Nucleus accumbens (tissue), 56 donors: ENCODE data around the gene MIB1.
"Not testable (repeated sequence)": the region's sequence is repeated elsewhere in the genome, so short reads cannot be mapped to it uniquely, and the experiment has no call there.

Experiments
- DNase-seq, 56 donors: peaks; one replicate each; lab custom pipeline; 2025; lab: John Stamatoyannopoulos, UW

Gene MIB1

DNA sequence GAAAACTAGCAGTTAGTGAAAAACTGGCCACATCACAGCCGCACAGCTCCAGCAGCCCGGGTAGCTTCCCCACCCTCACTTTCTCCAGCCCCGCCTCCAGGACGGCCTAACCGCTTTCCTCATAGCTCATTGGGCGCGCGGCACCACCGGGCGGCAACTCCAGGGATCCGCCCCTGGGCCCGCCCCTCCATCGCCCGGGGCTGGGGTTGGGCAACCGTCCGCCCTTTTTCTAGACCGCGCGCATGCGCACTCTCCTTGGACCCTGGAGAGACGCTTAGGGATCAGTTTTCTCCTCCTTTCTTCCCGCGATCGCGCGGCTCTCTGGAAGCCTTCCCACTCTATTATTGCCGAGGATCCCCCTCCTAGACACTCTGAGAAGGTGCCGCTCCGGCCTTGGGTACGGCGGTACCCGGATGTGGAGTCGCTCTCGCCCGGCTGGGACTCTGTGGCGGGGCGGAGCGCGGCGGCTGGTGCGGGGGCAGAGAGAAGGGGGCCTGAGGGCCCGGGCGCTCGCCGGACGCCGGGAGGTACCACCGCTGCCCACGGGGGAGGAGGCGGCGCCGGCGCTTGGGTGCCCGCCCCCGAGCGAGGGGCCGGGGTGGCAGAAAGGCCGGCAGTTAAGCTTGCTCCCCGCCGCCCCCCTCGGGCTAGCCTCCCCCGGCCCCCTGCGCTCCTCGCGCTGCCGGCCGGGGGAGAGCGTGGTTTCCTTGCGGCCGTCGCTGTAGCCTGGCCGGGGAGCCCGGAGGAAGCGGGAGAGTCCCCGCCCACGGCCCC, at the start of gene MIB1:
Gene MIB1 (plus strand): TSS at position 255 of the 774 bp plus-strand sequence. CDS start 792 bp downstream, outside the sequence.
- peak; percentile 71 to 100 (median 98) for DNase-seq

DNA sequence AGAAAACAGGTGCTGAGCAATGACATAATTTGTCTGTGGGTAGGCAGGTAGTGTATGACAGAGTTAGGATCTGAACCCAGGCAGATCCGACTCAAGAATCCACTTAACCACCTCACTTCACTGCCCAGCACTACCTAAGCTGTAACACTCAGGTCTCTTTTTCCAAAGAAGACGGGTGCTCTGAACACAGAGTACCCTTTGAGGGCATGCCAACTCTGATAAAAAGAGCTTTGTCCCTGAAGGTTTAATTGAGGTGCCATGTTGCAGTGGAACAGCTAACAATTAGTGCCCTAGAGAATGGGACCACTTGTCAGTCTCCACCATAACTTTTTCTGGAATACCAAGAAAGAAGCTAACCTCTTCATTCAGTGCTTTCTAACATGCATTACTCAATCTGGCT, 47.3 kb upstream of the MIB1 start:
- DNase-seq: no peak

DNA sequence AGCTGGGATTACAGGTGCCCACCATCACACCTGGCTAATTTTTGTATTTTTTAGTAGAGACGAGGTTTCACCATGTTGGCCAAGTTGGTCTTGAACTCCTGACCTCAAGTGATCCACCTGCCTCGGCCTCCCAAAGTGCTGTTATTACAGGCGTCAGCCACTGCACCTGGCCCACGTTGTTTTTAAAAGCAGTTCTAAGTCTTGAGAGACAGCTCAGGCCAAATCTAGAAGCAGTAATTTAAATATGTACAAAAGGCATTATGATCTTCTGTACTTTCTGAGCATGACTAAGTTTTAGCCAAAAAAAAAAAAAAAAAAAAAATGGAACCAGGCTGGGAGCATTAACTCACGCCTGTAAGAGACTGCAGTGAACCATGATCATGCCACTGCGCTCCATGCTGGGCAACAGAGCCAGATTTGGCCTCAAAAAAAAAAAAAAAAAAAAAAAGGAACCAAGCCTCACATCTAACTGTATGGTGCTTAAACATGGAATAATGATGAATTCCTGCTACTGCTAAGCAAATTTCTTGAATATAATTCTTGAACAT, 40.0 kb upstream of the MIB1 start:
- DNase-seq: no peak

DNA sequence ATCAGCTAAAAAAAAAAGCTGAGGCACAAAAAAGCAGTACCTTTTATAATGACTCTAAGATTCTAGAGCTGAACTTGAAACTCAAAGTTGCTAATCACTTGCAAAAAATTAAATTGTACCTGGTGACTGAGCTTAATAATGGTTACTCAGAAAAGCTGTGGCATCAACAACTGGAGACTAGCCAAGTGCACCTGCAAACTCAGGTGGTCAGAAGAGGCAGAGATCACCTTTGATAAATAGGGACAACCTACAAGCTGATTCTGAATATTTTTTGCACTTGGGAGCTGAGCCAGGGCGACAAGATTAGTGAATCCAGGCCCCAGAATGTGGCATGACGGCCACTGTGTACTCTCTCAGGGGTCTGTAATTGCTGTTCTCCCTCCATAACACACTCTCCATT, 39.0 kb upstream of the MIB1 start:
- DNase-seq: no peak

DNA sequence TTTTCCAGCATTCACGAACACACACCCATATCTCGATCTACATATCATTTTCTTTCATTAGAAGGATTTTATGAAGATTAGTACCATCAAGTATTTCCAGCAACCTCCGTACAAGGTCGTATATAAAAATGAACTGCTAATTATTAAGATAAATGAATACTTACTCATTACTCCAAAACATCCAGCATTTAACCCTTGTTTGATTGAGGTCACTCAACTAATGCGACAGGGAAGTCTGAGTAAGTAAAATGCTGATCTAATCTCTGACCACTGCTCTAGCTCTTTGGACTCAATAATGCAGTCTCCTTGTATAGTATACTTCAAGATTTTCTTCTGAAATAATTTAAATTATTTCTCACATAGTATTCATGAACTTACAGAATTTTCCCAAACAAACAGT, 38.0 kb upstream of the MIB1 start:
- DNase-seq: no peak

DNA sequence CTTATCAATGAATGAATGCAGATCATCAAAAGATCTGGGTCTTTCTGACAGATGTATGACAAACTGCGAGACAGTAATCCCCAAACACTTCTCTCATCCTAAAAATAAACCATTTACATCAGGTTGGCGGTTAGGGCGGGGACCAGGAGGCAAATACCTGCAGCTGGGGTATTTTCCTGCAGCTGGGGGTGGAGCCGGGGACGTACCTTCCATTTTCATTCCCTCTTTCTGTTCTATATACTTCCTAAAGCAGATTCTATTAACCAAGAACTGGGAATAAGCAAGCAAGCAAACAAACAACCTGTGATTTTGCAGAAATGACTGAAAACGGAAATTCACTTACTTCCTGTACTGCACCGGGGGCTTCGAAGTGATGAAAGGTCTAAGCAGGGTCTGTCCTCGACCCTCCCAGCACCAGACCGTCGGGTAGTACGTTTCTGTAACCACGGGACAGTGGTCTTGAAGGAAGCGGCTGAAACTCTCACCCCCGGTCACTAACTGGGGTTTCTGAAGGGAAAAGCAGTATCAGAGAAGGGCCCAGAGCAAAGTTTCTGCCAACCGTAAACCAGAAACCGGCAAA, 37.3 kb upstream of the MIB1 start:
- DNase-seq: peak in 5 of 56 donors; percentile 3 to 26 (median 8)

DNA sequence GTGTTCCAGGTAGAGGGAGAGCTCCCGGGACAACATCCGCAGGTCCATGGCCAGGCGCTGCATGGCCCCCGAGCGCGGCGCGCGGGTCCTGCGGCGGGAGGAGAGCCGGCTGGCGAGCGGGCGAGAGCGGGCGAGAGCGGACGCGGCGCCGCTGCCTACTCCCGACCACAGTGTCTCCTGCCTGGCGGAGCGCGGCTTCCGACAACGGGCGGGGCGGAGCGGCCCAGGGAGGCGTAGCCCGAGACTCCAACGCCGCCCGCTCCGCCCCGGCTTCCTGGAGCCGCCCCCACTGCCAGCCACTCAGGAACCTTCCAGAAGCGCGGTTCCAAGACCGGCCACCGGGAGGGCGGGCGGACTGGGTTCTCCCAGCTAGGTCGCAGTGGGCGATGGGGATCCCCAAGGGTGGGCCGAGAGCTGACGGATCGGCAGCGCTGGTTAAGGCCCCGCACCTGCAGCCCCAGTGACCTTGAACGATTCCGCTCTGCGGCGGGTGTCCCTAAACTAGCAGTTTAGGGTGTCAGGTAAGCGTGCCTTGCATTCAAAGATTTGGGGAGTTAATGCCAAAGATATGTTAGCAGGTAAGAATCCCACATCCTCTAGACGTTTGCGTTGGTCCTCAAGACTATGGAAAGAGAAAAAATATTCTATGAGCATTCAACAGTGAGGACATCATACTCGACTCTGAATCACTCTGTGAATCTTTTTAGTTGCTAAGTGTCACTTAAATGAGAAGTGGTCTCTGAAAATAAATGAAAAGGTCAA, 35.8 kb upstream of the MIB1 start, which contains the start of gene ABHD3:
Gene ABHD3 (minus strand): TSS at position 172 of the 762 bp plus-strand sequence. CDS start 109 bp downstream, at position 63.
- DNase-seq: peak; percentile 6 to 93 (median 85)

DNA sequence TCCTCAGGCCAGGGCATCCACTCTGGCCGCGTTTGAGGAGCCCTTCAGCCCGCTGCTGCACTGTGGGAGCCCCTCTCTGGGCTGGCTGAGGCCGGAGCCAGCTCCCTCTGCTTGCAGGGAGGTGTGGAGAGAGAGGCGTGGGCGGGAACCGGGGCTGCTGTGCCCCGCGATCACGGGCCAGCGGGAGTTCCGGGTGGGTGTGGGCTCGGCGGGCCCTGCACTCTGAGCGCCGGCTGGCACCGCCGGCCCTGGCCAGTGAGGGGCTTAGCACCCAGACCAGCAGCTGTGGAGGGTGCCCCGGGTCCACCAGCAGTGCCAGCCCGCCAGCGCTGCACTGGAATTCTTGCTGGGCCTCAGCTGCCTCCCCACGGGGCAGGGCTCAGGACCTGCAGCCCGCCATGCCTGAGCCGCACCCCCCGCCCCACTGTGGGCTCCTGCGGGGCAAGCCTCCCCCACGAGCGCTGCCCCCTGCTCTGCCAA, 34.2 kb upstream of the MIB1 start:
- DNase-seq: no peak

DNA sequence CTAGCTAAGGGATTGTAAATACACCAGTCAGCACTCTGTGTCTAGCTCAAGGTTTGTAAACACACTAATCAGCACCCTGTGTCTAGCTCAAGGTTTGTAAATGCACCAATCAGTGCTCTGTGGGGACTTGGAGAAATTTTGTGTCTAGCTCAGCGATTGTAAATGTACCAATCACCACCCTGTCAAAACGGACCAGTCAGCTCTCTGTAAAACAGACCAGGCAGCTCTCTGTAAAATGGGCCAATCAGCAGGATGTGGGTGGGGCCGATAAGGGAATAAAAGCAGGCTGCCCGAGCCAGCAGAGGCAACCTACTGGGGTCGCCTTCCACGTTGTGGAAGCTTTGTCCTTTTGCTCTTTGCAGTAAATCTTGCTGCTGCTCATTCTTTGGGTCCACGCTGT, 33.5 kb upstream of the MIB1 start:
- not testable (repeated sequence) for DNase-seq

DNA sequence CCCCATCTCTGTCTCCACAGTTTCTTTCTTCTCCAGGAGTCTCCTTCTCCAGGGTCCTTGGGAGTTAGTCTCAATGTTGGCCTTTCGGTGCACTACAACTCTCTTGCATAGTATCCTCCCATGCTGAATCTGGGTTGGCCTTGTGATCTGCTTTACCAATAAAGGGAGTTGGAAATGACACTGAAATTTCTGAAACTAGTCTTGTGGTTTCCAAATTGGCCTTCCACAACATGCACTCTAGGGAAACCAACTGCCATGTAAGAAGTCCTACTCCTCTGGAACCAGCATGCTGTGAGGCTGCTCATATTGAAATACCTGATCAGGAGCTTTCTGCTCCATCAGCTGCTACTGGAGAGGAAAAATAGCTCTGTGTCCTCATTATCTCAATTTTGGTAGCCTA, 26.1 kb upstream of the MIB1 start:
- no peak for DNase-seq

DNA sequence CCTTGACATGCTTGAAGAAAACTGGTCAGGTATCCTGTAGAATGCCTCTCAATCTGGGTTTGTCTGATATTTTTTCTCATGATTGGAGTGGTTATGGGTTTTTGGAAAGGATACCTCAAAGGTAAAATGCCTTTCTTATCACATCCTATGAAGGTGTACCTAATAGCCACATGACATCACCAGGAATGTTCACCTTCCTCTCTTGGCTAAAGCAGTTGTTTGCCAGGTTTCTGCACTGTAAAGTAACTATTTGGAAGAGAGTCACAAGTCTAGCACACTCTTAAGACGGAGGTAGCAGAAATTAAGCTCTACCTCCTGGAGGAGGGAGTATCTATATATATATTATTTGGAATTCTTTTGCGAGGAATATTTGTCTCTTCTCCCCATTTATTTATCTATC, 17.9 kb upstream of the MIB1 start:
- no peak for DNase-seq

DNA sequence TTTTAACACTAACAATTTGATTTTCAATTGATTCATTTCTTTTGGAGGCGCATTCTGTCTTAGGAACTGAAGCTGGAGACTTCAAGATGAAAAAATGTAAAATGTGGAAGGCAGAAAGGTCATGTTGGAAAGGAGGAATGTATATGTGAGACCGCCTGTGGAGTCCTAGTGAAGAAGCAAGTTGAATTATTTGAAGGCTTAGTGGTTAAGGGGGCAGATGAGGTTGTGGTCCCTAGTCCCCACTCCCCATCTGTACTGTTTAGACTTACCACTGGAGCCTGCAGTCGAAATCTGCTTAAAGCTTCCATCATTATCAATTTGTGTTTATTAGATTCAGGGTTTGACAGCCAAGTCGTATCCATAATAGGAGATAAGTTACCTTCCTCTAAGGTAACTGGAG, 15.4 kb upstream of the MIB1 start:
- no peak for DNase-seq

DNA sequence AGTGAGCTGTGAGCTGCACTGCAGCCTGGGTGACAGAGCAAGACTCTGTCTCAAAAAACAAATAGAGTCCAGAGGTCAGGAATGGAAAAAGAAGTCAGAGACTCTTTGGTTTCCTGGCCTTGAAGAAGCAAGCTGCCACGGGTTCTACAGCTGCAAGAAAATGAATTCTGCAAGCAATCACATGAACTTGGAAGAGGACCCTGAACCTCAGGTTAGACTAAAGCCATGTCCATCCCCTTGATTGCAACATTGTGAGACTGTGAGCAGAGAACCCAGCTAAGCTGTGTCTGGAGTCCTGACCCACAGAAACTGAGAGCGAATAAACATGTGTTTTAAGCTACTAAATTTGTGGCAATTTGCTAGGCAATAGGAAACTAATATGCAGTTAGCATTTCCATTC, 12.9 kb upstream of the MIB1 start:
- no peak for DNase-seq

DNA sequence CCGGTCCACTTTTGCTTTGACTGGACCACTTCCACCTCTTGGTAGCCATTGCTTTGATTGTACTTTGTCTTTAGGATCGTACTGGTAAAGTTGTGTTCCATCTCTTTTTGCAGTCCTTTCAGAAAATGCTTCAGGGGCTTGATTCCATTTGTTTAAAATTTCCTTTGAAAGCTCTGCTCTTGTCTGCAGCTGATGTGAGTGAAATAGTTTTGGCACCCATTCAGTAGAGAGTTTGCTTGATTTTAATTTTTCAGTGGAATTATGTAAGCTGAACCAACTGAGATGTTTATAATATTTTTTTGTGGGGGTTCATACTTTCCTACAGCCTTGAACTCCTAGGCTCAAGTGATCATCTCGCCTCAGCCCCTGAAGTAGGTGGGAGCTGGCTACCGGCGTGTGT, 7.6 kb upstream of the MIB1 start:
- no peak for DNase-seq

DNA sequence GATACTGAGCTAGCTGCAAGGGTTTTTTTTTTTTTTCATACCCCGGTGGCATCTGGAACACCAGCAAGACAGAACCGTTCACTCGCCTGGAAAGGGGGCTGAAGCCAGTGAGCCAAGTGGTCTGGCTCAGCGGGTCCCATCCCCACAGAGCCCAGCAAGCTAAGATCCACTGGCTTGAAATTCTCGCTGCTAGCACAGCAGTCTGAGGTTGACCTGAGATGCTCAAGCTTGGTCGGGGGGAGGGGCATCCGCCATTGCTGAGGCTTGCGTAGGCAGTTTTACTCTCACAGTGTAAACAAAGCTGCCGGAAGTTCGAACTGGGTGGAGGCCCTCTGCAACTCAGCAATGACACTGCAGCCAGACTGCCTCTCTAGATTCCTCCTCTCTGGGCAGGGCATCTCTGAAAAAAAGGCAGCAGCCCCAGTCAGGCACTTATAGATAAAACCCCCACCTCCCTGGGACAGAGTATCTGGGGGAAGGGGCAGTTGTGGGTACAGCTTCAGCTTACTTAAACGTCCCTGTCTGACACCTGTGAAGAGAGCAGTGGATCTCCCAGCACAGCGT, 5.1 kb upstream of the MIB1 start:
- DNase-seq: no peak

DNA sequence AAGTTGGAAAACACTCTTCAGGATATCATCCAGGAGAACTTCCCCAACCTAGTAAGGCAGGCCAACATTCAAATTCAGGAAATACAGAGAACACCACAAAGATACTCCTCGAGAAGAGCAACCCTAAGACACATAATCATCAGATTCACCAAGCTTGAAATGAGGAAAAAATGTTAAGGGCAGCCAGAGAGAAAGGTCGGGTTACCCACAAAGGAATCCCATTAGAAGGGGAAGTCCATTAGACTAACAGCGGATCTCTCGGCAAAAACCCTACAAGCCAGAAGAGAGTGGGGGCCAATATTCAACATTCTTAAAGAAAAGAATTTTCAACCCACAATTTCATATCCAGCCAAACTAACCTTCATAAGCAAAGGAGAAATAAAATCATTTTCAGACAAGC, 3.7 kb upstream of the MIB1 start:
- DNase-seq: not testable (repeated sequence)

DNA sequence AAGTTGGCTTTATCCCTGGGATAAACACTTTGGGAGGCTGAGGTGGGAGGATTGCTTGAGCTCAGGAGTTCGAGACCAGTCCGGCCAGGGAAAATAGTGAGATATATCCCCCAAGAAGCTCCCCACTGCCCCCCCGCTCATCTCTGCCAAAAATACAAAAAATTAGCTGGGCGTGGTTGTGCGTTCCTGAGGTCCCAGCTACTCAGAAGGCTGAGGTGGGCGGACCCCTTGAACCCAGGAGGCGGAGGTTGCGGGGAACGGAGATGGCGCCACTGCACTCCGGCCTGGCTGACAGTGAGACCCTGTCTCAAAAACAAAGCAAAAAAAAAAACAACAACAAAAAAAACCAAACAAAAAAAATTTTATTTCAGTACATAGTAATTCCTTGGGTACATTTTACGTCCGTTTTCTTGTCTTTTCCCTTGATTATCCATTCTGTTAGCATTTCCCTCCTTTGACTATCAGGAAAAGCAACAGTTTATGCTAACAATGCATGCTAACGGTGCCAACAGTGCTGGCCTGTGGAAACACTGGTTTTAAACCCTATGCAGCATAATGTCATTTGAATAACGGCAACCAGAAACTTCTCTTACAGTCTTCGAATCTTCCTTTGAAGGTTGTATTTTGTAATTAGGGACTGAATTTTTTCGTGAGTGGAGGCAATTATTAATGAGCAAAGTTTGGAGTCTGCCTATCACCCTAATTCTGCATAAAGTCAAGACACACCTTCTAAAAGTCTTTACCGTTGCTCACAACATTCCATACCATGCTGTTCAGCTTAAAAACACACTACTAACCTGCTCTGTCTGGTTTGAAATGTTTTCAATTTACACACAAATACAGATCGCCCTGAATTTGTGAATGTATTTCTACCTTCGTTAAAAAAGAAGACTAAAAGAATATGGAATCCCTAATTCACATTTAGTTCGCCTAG, 721 bp upstream of the MIB1 start:
- no peak for DNase-seq

DNA sequence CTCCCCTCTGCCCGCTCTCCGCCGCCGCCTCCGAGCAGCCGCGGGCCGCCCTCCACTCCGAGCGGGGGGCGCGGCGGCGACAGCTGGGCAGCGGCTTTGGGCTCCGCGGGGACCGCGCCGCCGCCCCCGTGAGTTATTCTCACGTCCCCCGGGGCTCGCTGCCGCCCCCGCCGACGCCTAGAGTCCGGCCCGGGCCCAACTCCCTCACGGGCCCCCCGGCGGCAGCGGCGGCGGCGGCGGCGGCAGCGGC, 645 bp downstream of the MIB1 start:
- peak in 1 of 56 donors; percentile 57 for DNase-seq

DNA sequence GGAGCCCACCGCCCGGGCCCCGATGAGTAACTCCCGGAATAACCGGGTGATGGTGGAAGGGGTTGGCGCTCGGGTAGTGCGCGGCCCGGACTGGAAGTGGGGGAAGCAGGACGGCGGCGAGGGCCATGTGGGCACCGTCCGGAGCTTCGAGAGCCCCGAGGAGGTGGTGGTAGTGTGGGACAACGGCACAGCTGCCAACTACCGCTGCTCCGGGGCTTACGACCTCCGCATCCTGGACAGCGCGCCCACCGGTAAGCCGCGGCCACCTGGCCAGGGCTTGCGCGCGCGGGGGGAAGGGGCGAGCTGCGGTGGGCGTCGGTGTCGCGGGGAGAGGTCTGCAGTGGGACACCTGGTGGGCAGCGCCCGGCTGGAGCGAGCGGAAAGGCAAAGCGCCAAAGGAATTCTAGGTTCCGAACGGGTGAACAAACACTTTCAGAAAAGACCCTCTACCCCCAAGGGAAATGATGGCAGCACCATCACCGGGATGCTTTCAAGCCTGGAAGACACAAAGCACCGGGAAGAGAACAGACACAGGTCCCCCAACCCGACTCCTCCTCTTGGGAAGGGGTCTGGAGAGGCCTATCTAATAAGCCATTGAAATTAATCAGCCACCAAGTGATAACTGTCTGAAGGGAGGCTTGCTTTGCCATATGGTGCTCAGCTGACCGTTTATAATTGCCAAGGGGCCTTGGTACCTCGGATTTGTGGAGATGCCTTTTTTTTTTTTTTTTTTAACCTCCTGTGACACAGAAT, 1.1 kb downstream of the MIB1 start:
- DNase-seq: peak in 28 of 56 donors; percentile 8 to 58 (median 37)
